Neural crest cell (in vitro differentiated cells): ENCODE data around the gene GFRA1. TPM values are rescaled to one million over a fixed set of nuclear protein-coding genes. Genes with fewer than 3 reads are reported as not detected.

ENCODE experiments used
- DNase-seq: peaks from one replicate; pipeline ENCODE4 v3.0.0; 2021; ENCODE audit warnings: low read depth, mixed read lengths, low spot score
- H3K27ac Mint-ChIP-seq: one replicate; pipeline ENCODE4 v1.8.0; 2021; ENCODE audit warnings: mild to moderate bottlenecking, mixed read lengths; ENCODE audit not compliant: unreplicated experiment
- H3K27me3 Mint-ChIP-seq: 2 replicates; pipeline ENCODE4 v1.8.0; 2021; ENCODE audit warnings: low read depth, mild to moderate bottlenecking, mixed read lengths
- H3K36me3 Mint-ChIP-seq: 2 replicates; pipeline ENCODE4 v1.8.0; 2021; ENCODE audit warnings: low read depth, mild to moderate bottlenecking, mixed read lengths
- H3K4me1 Mint-ChIP-seq: 2 replicates; pipeline ENCODE4 v1.8.0; 2021; ENCODE audit warnings: mixed read lengths
- H3K4me3 Mint-ChIP-seq: one replicate; pipeline ENCODE4 v1.8.0; 2021; ENCODE audit warnings: mild to moderate bottlenecking, mixed read lengths
- H3K9me3 Mint-ChIP-seq: 2 replicates; pipeline ENCODE4 v1.8.0; 2021; ENCODE audit warnings: mixed read lengths
- total RNA-seq: library from RNA; stranded (reverse); gene quantifications from 2 replicates; pipeline ENCODE4 v1.2.1, GENCODE V29; 2021
- TF ChIP-seq, protein P1 (sequence below): fragments of 200-600 bp; sonication (generic); conservative IDR thresholded peaks from 2 replicates; pipeline ENCODE4 v1.5.0; 2021; ENCODE audit warnings: antibody characterized with exemption, mild to moderate bottlenecking

GFRA1 gene
- total RNA-seq, 1 donor from 2014 or later: 72.4 TPM

DNA sequence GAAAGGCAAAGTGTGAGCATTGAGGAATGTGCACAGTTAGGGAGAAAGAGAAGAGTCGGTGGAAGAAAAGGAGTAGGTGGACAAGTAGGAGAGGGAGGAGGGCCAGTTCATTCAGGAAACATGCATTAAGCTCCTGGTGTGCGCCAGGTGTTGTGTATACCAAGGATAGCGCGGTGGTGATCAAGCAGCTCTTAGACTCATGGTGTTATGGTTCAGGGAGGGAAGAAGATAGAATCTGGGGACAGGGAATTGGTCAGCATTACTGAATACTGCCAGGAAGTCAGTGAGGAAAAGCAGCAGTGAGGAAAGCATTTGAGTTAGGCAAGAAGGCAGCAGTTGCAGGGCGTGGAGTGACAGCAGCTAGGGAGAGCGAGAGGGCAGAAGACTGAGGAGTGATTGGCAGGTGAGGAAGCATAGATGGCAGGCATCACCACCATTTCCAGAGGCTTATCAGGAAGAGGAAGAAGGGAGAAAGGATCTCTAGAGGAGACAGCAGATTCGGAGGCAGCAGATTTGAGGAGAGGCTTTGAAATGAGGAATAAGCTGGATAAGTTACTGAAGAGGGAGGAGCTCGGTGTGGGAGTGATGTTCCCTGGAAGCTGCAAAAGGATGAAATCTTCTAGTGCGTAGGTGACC, 265.6 kb downstream of the GFRA1 start:
- TF ChIP-seq, protein P1, sequence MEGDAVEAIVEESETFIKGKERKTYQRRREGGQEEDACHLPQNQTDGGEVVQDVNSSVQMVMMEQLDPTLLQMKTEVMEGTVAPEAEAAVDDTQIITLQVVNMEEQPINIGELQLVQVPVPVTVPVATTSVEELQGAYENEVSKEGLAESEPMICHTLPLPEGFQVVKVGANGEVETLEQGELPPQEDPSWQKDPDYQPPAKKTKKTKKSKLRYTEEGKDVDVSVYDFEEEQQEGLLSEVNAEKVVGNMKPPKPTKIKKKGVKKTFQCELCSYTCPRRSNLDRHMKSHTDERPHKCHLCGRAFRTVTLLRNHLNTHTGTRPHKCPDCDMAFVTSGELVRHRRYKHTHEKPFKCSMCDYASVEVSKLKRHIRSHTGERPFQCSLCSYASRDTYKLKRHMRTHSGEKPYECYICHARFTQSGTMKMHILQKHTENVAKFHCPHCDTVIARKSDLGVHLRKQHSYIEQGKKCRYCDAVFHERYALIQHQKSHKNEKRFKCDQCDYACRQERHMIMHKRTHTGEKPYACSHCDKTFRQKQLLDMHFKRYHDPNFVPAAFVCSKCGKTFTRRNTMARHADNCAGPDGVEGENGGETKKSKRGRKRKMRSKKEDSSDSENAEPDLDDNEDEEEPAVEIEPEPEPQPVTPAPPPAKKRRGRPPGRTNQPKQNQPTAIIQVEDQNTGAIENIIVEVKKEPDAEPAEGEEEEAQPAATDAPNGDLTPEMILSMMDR: no peak
- Mint-ChIP-seq H3K9me3 (no peaks in the 10 kb centered on the region), H3K36me3 (no peaks in the 10 kb centered on the region), H3K4me3 (no peak overlapping the region), H3K27me3 (no peaks in the 10 kb centered on the region), H3K4me1 (peaks cover 3% of the 10 kb centered on the region), H3K27ac (no peak overlapping the region)
- no peak for DNase-seq

Other genes with a start within 250 kb of the GFRA1 start
- not detected in 2 replicates for gene CCDC172, start 51.2 kb upstream of the GFRA1 start, total RNA-seq
- gene PNLIPRP3, start 154.6 kb upstream of the GFRA1 start, total RNA-seq: not detected in 2 replicates